ENCODE measurements around the gene GIGYF1. TPM values are rescaled to one million over a fixed set of nuclear protein-coding genes. Genes with fewer than 3 reads are reported as not detected.
"Not testable (repeated sequence)": the region's sequence is repeated elsewhere in the genome, so short reads cannot be mapped to it uniquely, and the experiment has no call there.

Gene GIGYF1, protein sequence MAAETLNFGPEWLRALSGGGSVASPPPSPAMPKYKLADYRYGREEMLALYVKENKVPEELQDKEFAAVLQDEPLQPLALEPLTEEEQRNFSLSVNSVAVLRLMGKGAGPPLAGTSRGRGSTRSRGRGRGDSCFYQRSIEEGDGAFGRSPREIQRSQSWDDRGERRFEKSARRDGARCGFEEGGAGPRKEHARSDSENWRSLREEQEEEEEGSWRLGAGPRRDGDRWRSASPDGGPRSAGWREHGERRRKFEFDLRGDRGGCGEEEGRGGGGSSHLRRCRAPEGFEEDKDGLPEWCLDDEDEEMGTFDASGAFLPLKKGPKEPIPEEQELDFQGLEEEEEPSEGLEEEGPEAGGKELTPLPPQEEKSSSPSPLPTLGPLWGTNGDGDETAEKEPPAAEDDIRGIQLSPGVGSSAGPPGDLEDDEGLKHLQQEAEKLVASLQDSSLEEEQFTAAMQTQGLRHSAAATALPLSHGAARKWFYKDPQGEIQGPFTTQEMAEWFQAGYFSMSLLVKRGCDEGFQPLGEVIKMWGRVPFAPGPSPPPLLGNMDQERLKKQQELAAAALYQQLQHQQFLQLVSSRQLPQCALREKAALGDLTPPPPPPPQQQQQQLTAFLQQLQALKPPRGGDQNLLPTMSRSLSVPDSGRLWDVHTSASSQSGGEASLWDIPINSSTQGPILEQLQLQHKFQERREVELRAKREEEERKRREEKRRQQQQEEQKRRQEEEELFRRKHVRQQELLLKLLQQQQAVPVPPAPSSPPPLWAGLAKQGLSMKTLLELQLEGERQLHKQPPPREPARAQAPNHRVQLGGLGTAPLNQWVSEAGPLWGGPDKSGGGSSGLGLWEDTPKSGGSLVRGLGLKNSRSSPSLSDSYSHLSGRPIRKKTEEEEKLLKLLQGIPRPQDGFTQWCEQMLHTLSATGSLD (N-terminal part only)
- 84.1 TPM for polyA plus RNA-seq (2013, experiment 1 of 4)
- 85.3 TPM for polyA plus RNA-seq (2013, experiment 2 of 4)
- 66.8 TPM for polyA plus RNA-seq (2013, experiment 3 of 4)
- polyA plus RNA-seq (2013, experiment 4 of 4) = 76.7 TPM

DNA sequence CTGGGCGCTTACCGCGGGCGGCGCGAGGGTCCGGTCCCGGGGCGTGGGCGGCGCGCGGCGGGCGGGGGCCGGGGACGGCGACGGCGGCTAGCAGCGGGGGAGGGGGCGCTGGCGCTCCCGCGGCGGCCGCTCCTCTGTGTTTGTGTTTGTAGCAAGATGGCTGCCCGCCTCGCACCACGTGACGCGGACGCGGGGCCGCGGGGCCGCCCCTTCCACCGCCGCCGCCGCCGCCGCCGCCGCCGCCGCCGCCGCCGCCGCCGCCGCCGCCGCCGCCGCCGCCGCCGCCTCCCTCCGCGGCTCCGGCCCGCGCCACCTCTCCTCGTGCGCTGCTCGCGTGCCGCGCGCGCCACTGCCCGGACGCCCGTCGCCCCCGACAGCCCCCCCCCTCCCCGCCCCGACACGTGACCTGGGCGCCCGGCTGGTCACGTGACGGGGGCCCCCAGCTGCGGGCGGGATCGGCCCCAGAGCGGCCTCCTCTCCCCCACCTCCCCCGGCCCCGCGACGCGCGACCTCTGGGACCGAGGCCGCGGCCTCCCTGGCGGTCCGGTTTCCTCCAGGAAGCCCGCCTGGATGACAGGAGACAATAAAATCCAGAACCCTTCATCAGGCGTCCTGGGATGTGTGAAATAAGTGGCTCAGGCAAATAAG, at the start of gene GIGYF1:
Gene GIGYF1, minus strand, starts transcription at position 153 of the 648 bp plus-strand sequence. CDS start 6,012 bp downstream, outside the sequence.
- WGBS, 2 experiments = 1% methylated on average over 98 to 102 of the region's 102 CpGs
- Histone ChIP-seq H3K27ac (ENCODE audit: insufficient read depth, low read depth, low read length, poor library complexity, severe bottlenecking) (peak within 1 kb of the TSS; percentile 71), H3K27me3 (ENCODE audit: control insufficient read depth, insufficient read depth, low read length, poor library complexity, severe bottlenecking) (peaks cover 15% of the 10 kb centered on the region), H3K9me3 (ENCODE audit: control insufficient read depth, low read length) (no peaks in the 10 kb centered on the region), H3K4me1 (ENCODE audit: control insufficient read depth, insufficient read depth, low read length) (peaks cover 18% of the 10 kb centered on the region), H3K4me3 (ENCODE audit: insufficient read depth, low read depth, low read length) (peak within 1 kb of the TSS; percentile 92), H3K36me3 (ENCODE audit: control insufficient read depth, insufficient read depth, low read length) (peaks cover 1% of the 10 kb centered on the region)

DNA sequence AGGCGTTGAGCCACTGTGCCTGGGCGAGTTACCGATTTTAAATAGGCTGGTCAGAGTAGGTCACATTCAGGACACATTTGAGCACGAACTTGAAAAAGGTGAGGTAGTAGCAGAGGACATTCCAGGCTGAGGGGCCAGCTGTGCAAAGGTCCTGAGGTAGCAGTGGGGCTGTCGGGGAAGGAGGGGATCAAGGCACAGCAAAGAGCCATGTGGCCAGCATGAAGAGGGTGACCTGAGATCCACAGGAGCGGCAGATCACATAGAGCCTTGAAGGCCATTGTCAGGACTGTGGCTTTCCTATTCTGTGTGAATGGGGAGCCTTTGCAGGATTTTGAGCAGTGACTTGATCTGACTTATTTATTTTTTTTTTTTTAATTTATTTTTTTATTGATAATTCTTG, 45.9 kb upstream of the GIGYF1 start:
- Histone ChIP-seq H3K4me1 (ENCODE audit: control insufficient read depth, insufficient read depth, low read length) (no peaks in the 10 kb centered on the region), H3K4me3 (ENCODE audit: insufficient read depth, low read depth, low read length) (no peak overlapping the region), H3K36me3 (ENCODE audit: control insufficient read depth, insufficient read depth, low read length) (no peaks in the 10 kb centered on the region), H3K27me3 (ENCODE audit: control insufficient read depth, insufficient read depth, low read length, poor library complexity, severe bottlenecking) (no peaks in the 10 kb centered on the region), H3K9me3 (ENCODE audit: control insufficient read depth, low read length) (no peaks in the 10 kb centered on the region), H3K27ac (ENCODE audit: insufficient read depth, low read depth, low read length, poor library complexity, severe bottlenecking) (no peak overlapping the region)
- WGBS, 2 experiments = 90 to 94% methylated on average over 6 of the region's 6 CpGs

DNA sequence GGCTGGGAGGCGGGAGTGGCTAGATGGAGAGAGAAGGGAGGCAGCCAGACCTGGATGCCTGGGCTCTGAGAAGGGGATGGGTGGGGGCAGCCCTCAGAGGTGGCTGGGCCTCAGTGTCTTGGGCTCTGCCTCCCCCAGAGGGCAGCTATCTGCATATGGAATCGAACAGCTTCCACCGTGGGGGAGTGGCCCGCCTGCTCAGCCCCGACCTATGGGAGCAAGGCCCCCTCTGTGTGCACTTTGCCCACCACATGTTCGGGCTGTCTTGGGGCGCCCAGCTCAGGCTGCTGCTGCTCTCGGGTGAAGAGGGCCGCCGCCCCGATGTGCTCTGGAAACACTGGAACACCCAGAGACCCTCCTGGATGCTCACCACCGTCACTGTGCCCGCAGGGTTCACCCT, 42.6 kb upstream of the GIGYF1 start:
- Histone ChIP-seq H3K9me3 (ENCODE audit: control insufficient read depth, low read length) (no peaks in the 10 kb centered on the region), H3K27ac (ENCODE audit: insufficient read depth, low read depth, low read length, poor library complexity, severe bottlenecking) (no peak overlapping the region), H3K4me1 (ENCODE audit: control insufficient read depth, insufficient read depth, low read length) (no peaks in the 10 kb centered on the region), H3K4me3 (ENCODE audit: insufficient read depth, low read depth, low read length) (no peak overlapping the region), H3K27me3 (ENCODE audit: control insufficient read depth, insufficient read depth, low read length, poor library complexity, severe bottlenecking) (no peaks in the 10 kb centered on the region), H3K36me3 (ENCODE audit: control insufficient read depth, insufficient read depth, low read length) (no peaks in the 10 kb centered on the region)
- WGBS, 2 experiments = 87 to 89% methylated on average over 13 of the region's 13 CpGs

DNA sequence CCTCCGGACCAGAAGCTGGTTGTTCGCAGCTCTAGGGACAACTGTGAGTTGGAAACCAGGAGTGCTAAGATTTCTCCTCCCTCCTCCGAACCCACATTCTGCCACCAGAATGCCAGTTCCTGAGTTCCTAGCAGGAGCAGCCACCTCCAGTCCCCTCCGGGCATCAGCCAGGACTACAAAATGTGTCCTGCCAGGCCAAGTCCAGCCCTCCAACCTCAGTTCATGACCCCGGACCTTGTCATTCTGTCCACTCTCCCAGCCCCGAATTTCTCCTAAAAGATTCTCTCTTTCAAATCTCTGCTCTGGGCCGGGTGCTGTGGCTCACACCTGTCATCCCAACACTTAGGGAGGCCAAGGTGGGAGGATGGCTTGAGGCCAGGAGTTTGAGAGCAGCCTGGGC, 41.7 kb upstream of the GIGYF1 start:
- no peak overlapping the region for H3K27ac ChIP-seq (ENCODE audit: insufficient read depth, low read depth, low read length, poor library complexity, severe bottlenecking)
- H3K4me1 ChIP-seq (ENCODE audit: control insufficient read depth, insufficient read depth, low read length) = no peaks in the 10 kb centered on the region
- no peaks in the 10 kb centered on the region for H3K36me3 ChIP-seq (ENCODE audit: control insufficient read depth, insufficient read depth, low read length)
- no peaks in the 10 kb centered on the region for H3K27me3 ChIP-seq (ENCODE audit: control insufficient read depth, insufficient read depth, low read length, poor library complexity, severe bottlenecking)
- no peaks in the 10 kb centered on the region for H3K9me3 ChIP-seq (ENCODE audit: control insufficient read depth, low read length)
- no peak overlapping the region for H3K4me3 ChIP-seq (ENCODE audit: insufficient read depth, low read depth, low read length)
- 90 to 91% methylated on average over 7 of the region's 7 CpGs for WGBS, 2 experiments

DNA sequence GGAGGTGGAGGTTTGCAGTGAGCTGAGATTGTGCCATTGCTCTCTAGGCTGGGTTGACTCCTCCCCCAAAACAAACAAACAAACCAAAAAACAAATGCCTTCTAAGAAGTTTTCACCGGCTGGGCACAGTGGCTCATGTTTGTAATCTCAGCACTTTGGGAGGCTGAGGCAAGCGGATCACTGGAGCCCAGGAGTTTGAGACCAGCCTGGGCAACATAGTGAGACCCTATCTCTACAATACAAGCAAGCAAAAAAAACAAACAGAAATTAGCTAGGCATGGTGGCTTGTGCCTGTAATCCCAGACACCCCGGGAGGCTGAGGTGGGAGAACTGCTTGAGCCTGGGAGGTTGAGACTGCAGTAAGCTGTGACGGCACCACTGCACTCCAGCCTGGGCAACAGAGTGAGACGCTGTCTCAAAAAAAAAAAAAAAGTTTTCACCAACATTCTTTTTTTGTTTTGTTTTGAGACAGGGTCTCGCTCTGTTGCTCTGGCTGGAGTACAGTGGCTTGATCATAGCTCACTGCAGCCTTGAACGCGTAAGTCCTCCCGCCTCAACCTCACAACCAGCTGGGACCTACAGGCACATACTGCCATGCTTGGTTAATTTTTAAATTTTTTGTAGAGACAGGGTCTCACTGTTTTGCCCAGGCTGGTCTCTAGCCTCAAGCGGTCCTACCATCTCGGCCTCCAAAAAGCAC, 38.0 kb upstream of the GIGYF1 start:
- H3K36me3 ChIP-seq (ENCODE audit: control insufficient read depth, insufficient read depth, low read length) = no peaks in the 10 kb centered on the region
- H3K4me1 ChIP-seq (ENCODE audit: control insufficient read depth, insufficient read depth, low read length) = no peaks in the 10 kb centered on the region
- no peak overlapping the region for H3K27ac ChIP-seq (ENCODE audit: insufficient read depth, low read depth, low read length, poor library complexity, severe bottlenecking)
- H3K27me3 ChIP-seq (ENCODE audit: control insufficient read depth, insufficient read depth, low read length, poor library complexity, severe bottlenecking) = no peaks in the 10 kb centered on the region
- H3K4me3 ChIP-seq (ENCODE audit: insufficient read depth, low read depth, low read length) = no peak overlapping the region
- H3K9me3 ChIP-seq (ENCODE audit: control insufficient read depth, low read length) = no peaks in the 10 kb centered on the region
- 87 to 88% methylated on average over 11 of the region's 11 CpGs for WGBS, 2 experiments

DNA sequence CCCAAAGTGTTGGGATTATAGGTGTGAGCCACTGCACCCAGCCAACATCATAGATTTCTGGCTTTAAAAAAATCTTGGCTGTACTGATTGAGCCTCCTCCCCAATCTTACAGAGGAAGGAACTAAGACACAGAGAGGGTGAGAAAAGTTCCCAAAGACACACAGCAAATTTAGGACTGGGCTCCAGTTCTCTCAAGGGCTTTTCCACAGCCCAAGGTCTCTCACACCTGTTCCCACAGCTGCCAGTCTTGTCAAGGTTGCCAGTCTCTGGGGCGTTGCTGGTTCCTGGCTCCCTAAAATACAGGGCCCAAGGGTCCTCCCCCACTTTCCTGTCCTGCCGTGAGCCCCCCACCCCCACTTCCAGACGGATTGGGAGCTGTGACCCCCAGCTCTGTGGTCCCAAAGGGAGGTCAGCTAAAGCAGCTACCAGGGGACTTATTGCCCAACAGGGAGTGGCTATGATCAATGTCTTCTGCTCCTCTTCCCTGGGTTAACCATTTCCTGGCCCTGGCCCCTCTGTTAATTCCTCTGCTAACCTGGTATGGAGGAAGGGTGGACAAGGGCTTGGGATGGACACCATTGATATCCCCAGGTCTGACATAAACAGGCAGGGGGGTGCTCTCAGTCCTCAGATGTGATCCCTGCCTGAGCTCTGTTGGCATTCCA, 36.2 kb upstream of the GIGYF1 start:
- H3K27ac ChIP-seq (ENCODE audit: insufficient read depth, low read depth, low read length, poor library complexity, severe bottlenecking) = no peak overlapping the region
- H3K36me3 ChIP-seq (ENCODE audit: control insufficient read depth, insufficient read depth, low read length) = no peaks in the 10 kb centered on the region
- no peaks in the 10 kb centered on the region for H3K4me1 ChIP-seq (ENCODE audit: control insufficient read depth, insufficient read depth, low read length)
- peaks cover 5% of the 10 kb centered on the region for H3K27me3 ChIP-seq (ENCODE audit: control insufficient read depth, insufficient read depth, low read length, poor library complexity, severe bottlenecking)
- no peak overlapping the region for H3K4me3 ChIP-seq (ENCODE audit: insufficient read depth, low read depth, low read length)
- WGBS, 2 experiments = 60 to 69% methylated on average over 3 of the region's 3 CpGs
- no peaks in the 10 kb centered on the region for H3K9me3 ChIP-seq (ENCODE audit: control insufficient read depth, low read length)

DNA sequence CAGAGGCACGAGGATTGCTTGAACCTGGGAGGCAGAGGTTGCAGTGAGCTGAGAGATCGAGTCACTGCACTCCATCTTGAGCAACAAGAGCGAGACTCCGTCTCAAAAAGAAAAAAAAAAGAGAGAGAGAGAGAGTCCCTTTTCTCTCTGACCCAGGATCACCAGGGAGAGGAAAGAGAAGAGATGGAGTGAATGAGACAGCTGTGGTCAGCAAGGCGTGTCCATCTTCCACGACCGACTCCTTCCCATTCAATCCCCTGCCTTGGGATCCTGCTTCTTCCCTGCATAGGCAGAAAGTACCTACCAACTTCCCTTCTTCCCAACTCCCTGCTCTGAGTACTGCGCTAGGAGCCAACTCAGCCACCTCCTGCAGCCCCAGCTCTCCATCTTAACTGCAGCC, 34.1 kb upstream of the GIGYF1 start:
- no peaks in the 10 kb centered on the region for H3K4me1 ChIP-seq (ENCODE audit: control insufficient read depth, insufficient read depth, low read length)
- H3K27ac ChIP-seq (ENCODE audit: insufficient read depth, low read depth, low read length, poor library complexity, severe bottlenecking) = no peak overlapping the region
- WGBS, 2 experiments = 85% methylated on average over 8 of the region's 8 CpGs

DNA sequence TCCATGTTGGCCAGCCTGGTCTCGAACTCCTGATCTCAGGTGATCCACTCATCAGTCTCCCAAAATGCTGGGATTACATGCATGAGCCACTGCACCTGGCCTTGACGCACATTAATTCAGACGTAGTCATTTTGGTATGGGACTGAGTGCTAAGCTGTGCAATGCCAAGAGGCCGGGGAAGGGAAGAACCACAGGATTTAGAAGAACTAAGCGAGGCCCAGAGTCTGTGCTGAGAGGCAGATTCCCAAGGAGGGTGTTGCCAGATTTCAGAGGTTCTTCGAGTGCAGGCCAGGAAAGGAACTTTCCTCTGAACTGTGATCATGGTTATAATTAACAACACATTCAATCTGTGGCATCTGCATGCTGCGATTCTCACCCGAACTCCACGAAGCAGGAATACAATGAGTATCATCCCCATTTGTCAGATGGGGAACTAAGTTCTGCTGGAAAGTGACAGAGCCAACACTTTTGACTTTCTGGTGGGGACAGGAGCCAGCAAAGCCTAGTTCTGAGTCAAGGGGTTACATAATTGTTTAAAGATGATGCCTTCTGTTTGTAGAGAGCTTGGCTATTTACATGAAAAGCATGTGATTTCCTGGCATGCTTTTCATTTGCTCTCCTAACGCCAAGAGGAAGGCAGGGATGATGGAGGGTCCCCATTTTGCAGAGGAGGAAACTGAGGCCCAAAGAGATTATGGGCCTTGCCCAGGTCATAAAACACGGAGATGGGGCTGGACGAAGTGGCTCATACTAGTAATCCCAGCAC, 33.1 kb upstream of the GIGYF1 start:
- Histone ChIP-seq H3K27ac (ENCODE audit: insufficient read depth, low read depth, low read length, poor library complexity, severe bottlenecking) (no peak overlapping the region), H3K4me1 (ENCODE audit: control insufficient read depth, insufficient read depth, low read length) (no peaks in the 10 kb centered on the region), H3K4me3 (ENCODE audit: insufficient read depth, low read depth, low read length) (no peak overlapping the region), H3K36me3 (ENCODE audit: control insufficient read depth, insufficient read depth, low read length) (no peaks in the 10 kb centered on the region), H3K27me3 (ENCODE audit: control insufficient read depth, insufficient read depth, low read length, poor library complexity, severe bottlenecking) (peaks cover 32% of the 10 kb centered on the region), H3K9me3 (ENCODE audit: control insufficient read depth, low read length) (no peaks in the 10 kb centered on the region)
- 83 to 86% methylated on average over 12 of the region's 12 CpGs for WGBS, 2 experiments

More for the DNA sequence above, 34.1 kb upstream of the GIGYF1 start:
- H3K4me3 ChIP-seq (ENCODE audit: insufficient read depth, low read depth, low read length) = no peak overlapping the region
- peaks cover 23% of the 10 kb centered on the region for H3K27me3 ChIP-seq (ENCODE audit: control insufficient read depth, insufficient read depth, low read length, poor library complexity, severe bottlenecking)
- H3K36me3 ChIP-seq (ENCODE audit: control insufficient read depth, insufficient read depth, low read length) = no peaks in the 10 kb centered on the region
- no peaks in the 10 kb centered on the region for H3K9me3 ChIP-seq (ENCODE audit: control insufficient read depth, low read length)

DNA sequence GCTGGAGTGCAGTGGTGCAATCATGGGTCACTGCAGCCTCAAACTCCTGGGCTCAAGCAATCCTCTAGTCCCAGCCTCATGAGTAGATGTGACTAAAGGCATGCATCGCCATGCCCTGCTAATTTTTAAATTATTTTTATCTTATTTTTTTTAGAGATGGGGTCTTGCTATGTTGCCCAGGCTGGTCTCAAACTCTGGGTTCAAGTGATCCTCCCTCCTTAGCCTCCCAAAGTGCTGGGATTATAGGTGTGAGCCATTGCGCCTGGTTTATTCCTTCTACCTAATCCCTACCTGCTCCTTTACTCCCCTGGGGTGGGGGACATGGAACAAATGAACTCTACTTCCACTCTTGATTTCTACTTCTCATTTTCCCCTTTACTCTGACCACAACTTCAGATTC, 30.3 kb upstream of the GIGYF1 start:
- 92 to 93% methylated on average over 1 to 2 of the region's 2 CpGs for WGBS, 2 experiments
- H3K4me3 ChIP-seq (ENCODE audit: insufficient read depth, low read depth, low read length); H3K9me3 ChIP-seq (ENCODE audit: control insufficient read depth, low read length); H3K36me3 ChIP-seq (ENCODE audit: control insufficient read depth, insufficient read depth, low read length); H3K4me1 ChIP-seq (ENCODE audit: control insufficient read depth, insufficient read depth, low read length); H3K27ac ChIP-seq (ENCODE audit: insufficient read depth, low read depth, low read length, poor library complexity, severe bottlenecking): not testable (repeated sequence)
- peaks cover 61% of the 10 kb centered on the region for H3K27me3 ChIP-seq (ENCODE audit: control insufficient read depth, insufficient read depth, low read length, poor library complexity, severe bottlenecking)
